HG03571 (cell line): ENCODE data around the gene MTHFR.

Experiments used
- ATAC-seq: cut with Tn5 transposase; IDR thresholded peaks from one replicate; pipeline ENCODE4 v1.9.1; 2021; ENCODE audit not compliant: unreplicated experiment

MTHFR gene

GRCh38 chr1:11761988-11762406 lies 43.8 kb downstream of the MTHFR start, which contains the start of gene C1orf167:
Gene C1orf167, plus strand, starts transcription at chr1:11762193. Its CDS starts 2,208 bp downstream, at chr1:11764401.
- no peak for ATAC-seq

DNA sequence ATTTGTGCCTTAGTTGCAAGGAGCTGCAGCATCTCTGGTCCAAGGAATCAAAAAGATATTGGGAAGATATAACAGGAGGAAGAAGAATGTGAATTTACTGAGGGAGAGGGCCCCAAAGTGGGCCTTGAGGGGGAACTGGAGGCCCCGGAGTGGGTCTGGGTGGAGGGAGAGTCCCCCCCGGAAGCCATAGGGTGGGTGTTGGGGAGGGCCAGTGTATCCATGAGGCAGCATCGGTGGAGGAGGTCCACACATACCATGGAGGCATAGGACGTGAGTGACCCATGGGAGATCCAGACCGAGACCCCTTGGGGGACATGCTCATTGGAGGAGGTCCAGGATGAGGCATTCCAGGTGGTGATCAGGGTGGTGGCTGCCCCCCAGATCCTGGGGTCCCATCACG lies 44.5 kb downstream of the MTHFR start:
- no peak for ATAC-seq

GRCh38 chr1:11759791-11760190 lies 46.0 kb downstream of the MTHFR start:
- no peak for ATAC-seq

DNA sequence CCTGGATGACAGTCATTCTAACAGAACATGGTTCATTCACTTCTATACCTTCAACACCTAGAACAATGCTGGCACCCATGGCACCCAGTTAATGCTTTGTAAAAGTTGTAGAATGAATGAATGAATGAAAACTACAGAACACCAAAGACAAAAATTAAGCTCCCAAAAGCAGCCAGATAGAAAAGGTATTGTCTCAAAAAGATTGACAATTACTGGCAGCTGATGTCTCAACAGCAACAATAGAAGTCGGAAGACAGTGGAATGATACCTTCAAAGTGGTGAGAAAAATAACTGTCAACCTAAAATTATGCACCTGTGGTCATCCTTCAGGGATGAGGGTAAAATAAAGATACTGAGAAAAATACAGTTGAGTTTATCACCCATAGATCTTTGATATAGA lies 48.7 kb downstream of the MTHFR start:
- ATAC-seq, result no peak

GRCh38 chr1:11753555-11754208 lies 52.1 kb downstream of the MTHFR start:
- no peak for ATAC-seq

DNA sequence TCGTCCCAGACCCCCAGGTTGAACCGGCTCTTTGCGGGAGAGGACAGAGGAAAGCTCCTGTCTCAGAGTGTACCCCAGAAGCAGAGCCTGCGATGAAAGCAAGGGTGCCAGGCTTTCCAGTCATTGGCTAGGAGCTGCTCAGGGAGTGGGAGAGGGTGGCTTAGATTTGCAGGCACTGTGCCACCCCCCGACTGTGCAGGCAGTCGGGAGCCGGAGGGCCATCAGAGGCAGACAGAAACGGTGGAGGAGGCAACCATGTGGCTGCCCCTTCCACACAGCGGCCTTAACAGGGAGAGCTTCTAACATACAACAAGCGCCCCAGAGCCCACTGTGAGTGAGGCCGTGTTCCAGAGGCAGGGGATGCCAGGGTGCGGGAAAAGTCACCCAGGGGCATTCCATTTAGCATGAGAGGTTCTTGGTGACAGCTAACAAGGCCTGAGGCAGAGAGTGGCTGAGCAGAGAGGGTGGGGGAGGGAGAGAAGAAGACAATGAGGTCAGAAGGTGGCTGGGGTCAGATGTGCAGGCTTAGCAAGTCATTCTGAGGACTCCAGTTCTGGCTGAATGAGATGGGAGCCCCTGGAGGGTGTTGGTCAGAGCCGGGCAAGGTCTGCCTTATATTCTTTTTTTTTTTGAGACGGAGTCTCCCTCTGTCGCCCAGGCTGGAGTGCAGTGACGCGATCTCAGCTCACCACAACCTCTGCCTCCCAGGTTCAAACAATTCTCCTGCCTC lies 53.2 kb downstream of the MTHFR start:
- ATAC-seq, result no peak

DNA sequence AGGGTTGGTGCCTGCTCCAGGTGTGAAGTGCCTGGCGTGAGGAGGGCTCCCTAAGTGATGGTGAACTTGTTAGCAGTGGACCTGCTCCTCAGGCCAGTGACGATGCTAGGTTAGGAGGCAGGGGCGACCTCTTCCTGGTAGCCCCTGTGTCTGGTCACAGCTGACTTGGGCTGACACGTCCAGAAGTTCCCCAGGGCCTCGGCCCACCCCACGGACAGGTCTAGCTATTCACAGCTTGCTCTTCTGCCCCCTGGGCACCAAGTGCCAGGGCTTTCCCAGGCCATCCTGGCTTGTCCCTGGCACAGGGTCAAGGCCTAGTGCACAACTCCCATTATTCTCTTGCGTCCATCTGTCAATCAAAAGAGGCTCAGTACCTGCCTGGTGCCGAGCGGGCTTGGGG lies 54.7 kb downstream of the MTHFR start:
- no peak for ATAC-seq

- ATAC-seq, result no peak
These were observed 55.8 kb downstream of the MTHFR start for GRCh38 chr1:11749996-11750395.

DNA sequence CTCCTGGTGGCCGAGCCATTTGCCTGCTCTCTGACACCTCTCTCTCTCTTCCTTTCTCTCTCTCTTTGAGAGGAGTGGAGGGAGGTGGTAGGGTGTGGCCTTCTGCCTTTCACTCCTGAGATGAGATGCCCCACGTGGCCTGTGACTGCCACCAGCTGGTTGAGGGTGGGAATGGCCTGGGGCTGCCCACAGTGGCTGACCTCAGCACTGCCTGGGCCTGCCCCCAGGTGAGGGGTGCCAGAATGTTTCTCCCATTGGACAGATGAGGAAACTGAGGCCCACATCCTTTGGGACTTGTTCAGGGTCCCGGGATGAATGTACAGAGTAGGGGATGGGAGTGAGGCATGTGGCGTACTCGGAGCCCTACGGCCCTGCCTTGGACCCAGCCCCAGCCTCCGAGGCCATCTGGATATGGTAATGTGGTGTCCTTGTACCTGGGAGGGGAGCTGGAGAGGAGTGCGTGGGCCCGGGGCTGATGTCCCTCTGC lies 56.5 kb downstream of the MTHFR start:
- ATAC-seq, result no peak

DNA sequence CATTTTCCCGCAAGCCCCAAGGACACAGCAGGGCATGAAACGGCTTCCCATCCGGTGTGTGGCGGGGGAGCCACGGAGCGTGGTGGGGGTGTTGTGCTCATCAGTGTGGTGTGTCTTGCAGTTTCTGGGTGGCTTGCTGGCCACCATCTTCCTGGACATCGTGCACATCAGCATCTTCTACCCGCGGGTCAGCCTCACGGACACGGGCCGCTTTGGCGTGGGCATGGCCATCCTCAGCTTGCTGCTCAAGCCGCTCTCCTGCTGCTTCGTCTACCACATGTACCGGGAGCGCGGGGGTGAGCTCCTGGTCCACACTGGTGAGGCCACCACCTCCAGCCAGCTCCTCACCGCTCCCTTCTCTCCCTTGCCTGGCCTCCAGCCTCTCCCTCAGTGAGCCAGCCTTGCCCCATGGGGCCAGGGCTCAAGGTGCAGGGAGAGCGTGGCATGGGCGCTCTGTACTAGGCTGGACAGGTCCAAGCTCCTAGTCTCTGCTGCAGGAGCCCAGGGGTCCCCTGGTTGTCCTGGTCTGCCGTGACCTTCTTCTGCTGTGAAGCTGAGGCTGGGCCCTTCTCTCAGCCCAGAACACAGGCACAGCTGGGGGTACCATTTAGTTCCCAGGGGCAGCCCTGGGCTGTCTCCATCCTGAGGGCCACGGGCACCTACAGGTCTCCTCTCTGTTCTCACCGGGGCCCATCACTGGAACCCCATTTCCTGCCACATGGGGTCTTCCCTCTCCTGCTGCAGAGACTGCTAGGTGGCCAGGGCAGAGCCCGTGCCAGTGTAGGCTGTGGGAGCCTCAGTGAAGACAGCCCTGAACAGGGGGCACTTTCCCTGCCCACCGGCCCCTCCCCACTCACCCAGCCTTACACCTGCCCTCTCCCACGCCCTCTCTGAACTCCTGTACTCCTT lies 57.2 kb downstream of the MTHFR start:
- ATAC-seq, result no peak

- ATAC-seq, result no peak
These were observed 58.8 kb downstream of the MTHFR start for GRCh38 chr1:11746795-11747487.

GRCh38 chr1:11746092-11746491 lies 59.7 kb downstream of the MTHFR start:
- ATAC-seq, result no peak

DNA sequence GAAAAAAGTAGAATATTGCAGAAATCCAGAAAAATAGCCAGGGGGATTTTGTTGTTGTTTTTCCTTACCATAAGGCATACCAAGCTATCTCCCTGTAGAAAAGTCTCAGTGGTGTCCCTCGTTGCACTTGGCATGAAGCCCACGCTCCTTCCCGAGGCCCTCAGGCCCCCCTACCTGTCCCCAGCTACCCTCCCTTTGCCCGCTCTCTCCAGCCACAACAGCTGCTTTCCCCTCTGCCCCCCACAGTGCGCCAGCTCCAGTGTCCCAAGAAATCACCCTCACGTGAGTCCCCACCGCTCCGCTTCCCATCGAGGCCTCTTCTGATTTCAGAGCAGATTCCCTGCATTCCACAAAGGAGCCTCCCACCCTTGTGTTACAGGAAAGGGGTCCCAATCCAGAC lies 61.5 kb downstream of the MTHFR start:
- no peak for ATAC-seq

GRCh38 chr1:11741919-11742558 lies 63.7 kb downstream of the MTHFR start:
- no peak for ATAC-seq

GRCh38 chr1:11741482-11741881 lies 64.3 kb downstream of the MTHFR start:
- ATAC-seq, result no peak

- no peak for ATAC-seq
These were observed 65.2 kb downstream of the MTHFR start for GRCh38 chr1:11740258-11741192.

DNA sequence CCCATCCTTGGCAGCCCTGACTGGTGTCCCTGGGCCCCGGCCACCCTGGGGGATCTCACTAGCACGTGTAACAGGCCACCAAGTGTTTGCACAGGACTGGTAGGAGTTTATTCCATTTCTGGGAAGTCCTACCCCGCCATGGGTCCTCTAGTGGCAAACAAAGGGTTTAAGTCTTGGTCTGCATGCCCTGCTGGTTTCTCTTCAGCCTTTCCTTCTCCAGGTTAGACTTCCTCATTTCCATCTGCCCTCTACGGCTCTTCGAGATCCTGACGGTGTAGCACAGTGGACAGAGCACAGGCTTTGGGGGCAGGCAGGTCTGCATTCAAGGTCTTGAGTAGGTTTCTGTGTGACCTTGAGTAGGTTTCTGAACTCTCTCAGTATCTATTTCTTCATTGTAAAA lies 67.0 kb downstream of the MTHFR start:
- ATAC-seq, result no peak

GRCh38 chr1:11738096-11738495 lies 67.7 kb downstream of the MTHFR start:
- no peak for ATAC-seq
